ENCODE measurements around the gene FNDC7. TPM values are rescaled to one million over a fixed set of nuclear protein-coding genes. Genes with fewer than 3 reads are reported as not detected.

Gene FNDC7
- polyA plus RNA-seq, 1 of the 3 experiments (the other 2 are of a cell fraction): 0.02 TPM

DNA sequence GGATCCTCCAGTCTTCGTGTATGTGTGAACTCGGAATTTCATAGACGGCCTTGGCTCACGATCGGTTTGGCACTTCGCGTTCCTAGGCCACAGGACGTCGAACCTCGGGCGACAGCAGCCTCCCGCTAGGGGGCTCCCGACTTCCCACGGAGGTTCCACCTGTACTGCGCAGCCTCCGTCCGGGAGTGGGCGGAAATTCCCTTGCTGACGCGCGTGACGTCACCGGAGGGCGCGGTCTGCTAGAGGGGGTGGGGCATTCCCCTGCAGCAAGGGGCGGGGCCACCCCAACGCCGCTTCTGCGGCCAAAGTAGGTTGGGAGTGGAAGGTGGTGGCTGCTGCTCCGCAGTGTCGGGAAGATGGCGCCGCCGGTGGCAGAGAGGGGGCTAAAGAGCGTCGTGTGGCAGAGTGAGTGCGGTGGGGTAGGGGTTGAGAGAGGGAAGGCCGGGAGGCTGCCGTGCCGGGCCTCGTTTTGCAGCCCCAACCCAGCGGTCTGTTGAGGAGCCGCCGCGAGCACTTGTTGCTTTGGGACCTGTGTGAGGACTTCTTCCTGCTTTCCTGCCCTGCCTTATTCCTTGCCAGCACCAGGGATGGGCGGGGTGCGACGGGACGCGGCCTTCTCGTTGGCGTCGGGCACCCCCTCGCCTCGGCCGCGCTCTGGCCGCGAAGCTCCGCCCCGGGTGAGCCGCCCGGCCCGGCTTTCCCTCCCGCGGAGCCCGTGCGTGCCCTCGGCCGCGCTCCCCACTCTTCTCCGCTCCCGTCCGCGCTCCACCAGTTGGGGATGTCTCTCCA is 33.9 kb downstream of the FNDC7 start, which contains the start of gene STXBP3 (continued):
- TF ChIP-seq RXRA (IDR thresholded peaks at IDR 0.05; ENCODE audit: borderline replicate concordance, low read depth): no peak
- TF ChIP-seq, protein P1, sequence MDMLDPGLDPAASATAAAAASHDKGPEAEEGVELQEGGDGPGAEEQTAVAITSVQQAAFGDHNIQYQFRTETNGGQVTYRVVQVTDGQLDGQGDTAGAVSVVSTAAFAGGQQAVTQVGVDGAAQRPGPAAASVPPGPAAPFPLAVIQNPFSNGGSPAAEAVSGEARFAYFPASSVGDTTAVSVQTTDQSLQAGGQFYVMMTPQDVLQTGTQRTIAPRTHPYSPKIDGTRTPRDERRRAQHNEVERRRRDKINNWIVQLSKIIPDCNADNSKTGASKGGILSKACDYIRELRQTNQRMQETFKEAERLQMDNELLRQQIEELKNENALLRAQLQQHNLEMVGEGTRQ (IDR thresholded peaks at IDR 0.05; ENCODE audit: borderline replicate concordance, low read depth, low read length): no peak
- TF ChIP-seq, protein P2, sequence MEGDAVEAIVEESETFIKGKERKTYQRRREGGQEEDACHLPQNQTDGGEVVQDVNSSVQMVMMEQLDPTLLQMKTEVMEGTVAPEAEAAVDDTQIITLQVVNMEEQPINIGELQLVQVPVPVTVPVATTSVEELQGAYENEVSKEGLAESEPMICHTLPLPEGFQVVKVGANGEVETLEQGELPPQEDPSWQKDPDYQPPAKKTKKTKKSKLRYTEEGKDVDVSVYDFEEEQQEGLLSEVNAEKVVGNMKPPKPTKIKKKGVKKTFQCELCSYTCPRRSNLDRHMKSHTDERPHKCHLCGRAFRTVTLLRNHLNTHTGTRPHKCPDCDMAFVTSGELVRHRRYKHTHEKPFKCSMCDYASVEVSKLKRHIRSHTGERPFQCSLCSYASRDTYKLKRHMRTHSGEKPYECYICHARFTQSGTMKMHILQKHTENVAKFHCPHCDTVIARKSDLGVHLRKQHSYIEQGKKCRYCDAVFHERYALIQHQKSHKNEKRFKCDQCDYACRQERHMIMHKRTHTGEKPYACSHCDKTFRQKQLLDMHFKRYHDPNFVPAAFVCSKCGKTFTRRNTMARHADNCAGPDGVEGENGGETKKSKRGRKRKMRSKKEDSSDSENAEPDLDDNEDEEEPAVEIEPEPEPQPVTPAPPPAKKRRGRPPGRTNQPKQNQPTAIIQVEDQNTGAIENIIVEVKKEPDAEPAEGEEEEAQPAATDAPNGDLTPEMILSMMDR (IDR thresholded peaks at IDR 0.05): peak; percentile 96
- TF ChIP-seq MXI1 (IDR thresholded peaks at IDR 0.05; ENCODE audit: low read depth, low read length): peak; percentile 72
- no peak for TF ChIP-seq GATA2 (CRISPR knock-in tag; IDR thresholded peaks at IDR 0.05)
- TF ChIP-seq, protein P3, sequence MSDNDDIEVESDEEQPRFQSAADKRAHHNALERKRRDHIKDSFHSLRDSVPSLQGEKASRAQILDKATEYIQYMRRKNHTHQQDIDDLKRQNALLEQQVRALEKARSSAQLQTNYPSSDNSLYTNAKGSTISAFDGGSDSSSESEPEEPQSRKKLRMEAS (IDR thresholded peaks at IDR 0.05; ENCODE audit: low read depth): peak; percentile 80
- no peak for TF ChIP-seq ELF1 (IDR thresholded peaks at IDR 0.05)
- TF ChIP-seq FOXJ3 (CRISPR knock-in tag; IDR thresholded peaks at IDR 0.05): no peak
- peak; percentile 87 for TF ChIP-seq YY1 (IDR thresholded peaks at IDR 0.05; ENCODE audit: low read depth)
- peak; percentile 97 for TF ChIP-seq POLR2AphosphoS5 (IDR thresholded peaks at IDR 0.05; ENCODE audit: low read depth, low read length)
- TF ChIP-seq, protein P4, sequence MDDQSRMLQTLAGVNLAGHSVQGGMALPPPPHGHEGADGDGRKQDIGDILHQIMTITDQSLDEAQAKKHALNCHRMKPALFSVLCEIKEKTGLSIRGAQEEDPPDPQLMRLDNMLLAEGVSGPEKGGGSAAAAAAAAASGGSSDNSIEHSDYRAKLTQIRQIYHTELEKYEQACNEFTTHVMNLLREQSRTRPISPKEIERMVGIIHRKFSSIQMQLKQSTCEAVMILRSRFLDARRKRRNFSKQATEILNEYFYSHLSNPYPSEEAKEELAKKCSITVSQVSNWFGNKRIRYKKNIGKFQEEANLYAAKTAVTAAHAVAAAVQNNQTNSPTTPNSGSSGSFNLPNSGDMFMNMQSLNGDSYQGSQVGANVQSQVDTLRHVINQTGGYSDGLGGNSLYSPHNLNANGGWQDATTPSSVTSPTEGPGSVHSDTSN (IDR thresholded peaks at IDR 0.05): peak; percentile 11; the same call in 1 of the 2 replicates
- peak; percentile 74; the same call in 1 of the 2 replicates for TF ChIP-seq RFX5 (IDR thresholded peaks at IDR 0.05; ENCODE audit: low read length)
- peak in 1 of 2 experiments; percentile 11; a peak in 2 of 4 replicates for TF ChIP-seq EP300 (IDR thresholded peaks at IDR 0.05; ENCODE audit: borderline replicate concordance in 1 of 2, low read depth in 1 of 2, low read length in 1 of 2)
- TF ChIP-seq RCOR1 (IDR thresholded peaks at IDR 0.05; ENCODE audit: low read length): peak; percentile 39; the same call in 1 of the 2 replicates
- no peak for TF ChIP-seq JUND (IDR thresholded peaks at IDR 0.05)
- TF ChIP-seq NFIC (IDR thresholded peaks at IDR 0.05; ENCODE audit: borderline replicate concordance): 0 out of 2 replicates have a peak, but pooled peaks have one; percentile 12
- TF ChIP-seq MEF2A (IDR thresholded peaks at IDR 0.05; ENCODE audit: borderline replicate concordance, low read depth): no peak

All from SK-N-SH (cell line).